Mesendoderm (in vitro differentiated cells): ENCODE measurements around the gene IFNK.

Experiments
- DNase-seq: peaks from one replicate; pipeline ENCODE4 v3.0.0; 2013
- H2AK5ac ChIP-seq: 2 replicates; pipeline ENCODE4 v1.6.1; 2013; ENCODE audit warnings: low read length, inconsistent platforms
- H2BK120ac ChIP-seq: 2 replicates; pipeline ENCODE4 v1.6.1; 2013; ENCODE audit warnings: low read depth, mild to moderate bottlenecking, low read length, moderate library complexity, mixed read lengths
- H2BK15ac ChIP-seq: replicated peaks from 2 replicates; pipeline ENCODE4 v1.6.1; 2013; ENCODE audit warnings: low read depth, mild to moderate bottlenecking, moderate library complexity
- H2BK5ac ChIP-seq: 2 replicates; pipeline ENCODE4 v1.6.1; 2013; ENCODE audit warnings: low read length, inconsistent platforms
- H3K18ac ChIP-seq: 2 replicates; pipeline ENCODE4 v1.6.1; 2013; ENCODE audit warnings: mild to moderate bottlenecking, low read length, mixed read lengths
- H3K23ac ChIP-seq: one replicate; pipeline ENCODE4 v1.6.1; 2013; ENCODE audit warnings: low read length
- H3K27ac ChIP-seq: 2 replicates; pipeline ENCODE4 v1.5.1; 2013; ENCODE audit warnings: low read depth, mild to moderate bottlenecking, inconsistent platforms, low read length, moderate library complexity
- H3K27me3 ChIP-seq: 2 replicates; pipeline ENCODE4 v1.6.1; 2013; ENCODE audit warnings: low read length, control low read depth, mild to moderate bottlenecking, inconsistent platforms; ENCODE audit not compliant: insufficient read depth, poor library complexity
- H3K36me3 ChIP-seq: 2 replicates; pipeline ENCODE4 v1.6.1; 2013; ENCODE audit warnings: low read length, inconsistent platforms; ENCODE audit not compliant: control insufficient read depth, insufficient read depth
- H3K4ac ChIP-seq: one replicate; pipeline ENCODE4 v1.6.1; 2013; ENCODE audit warnings: low read depth, mild to moderate bottlenecking, low read length, moderate library complexity
- H3K4me1 ChIP-seq: 2 replicates; pipeline ENCODE4 v1.6.1; 2013; ENCODE audit warnings: low read depth, low read length, inconsistent platforms; ENCODE audit not compliant: control insufficient read depth
- H3K4me2 ChIP-seq: 2 replicates; pipeline ENCODE4 v1.6.1; 2013; ENCODE audit warnings: low read length
- H3K4me3 ChIP-seq: 2 replicates; pipeline ENCODE4 v1.5.1; 2013; ENCODE audit warnings: mild to moderate bottlenecking, low read length
- H3K56ac ChIP-seq: one replicate; pipeline ENCODE4 v1.6.1; 2013; ENCODE audit warnings: low read length
- H3K79me1 ChIP-seq: 2 replicates; pipeline ENCODE4 v1.6.1; 2013; ENCODE audit warnings: low read length, inconsistent platforms
- H3K79me2 ChIP-seq: 2 replicates; pipeline ENCODE4 v1.6.1; 2013; ENCODE audit warnings: mild to moderate bottlenecking, low read length; ENCODE audit not compliant: control insufficient read depth, insufficient read depth
- H3K9ac ChIP-seq: 2 replicates; pipeline ENCODE4 v1.6.1; 2013; ENCODE audit warnings: low read length, inconsistent platforms
- H4K5ac ChIP-seq: one replicate; pipeline ENCODE4 v1.6.1; 2013; ENCODE audit warnings: low read length
- H4K8ac ChIP-seq: one replicate; pipeline ENCODE4 v1.6.1; 2013; ENCODE audit warnings: low read depth, mild to moderate bottlenecking, control low read depth, low read length, moderate library complexity
- WGBS: extraction: QIAGEN DNeasy Blood & Tissue Kit; methylation state at CpG from one replicate; pipeline ENCODE4 v1.1.7; 2013; ENCODE audit warnings: low lambda C conversion rate, missing lambda C conversion rate; ENCODE audit not compliant: insufficient coverage; ENCODE audit errors: extremely low coverage; 5-methylcytosine and 5-hydroxymethylcytosine counted together

Gene IFNK

GRCh38 chr9:27537756-27538155 is 13.7 kb downstream of the IFNK start:
- no peak overlapping the region for H3K4me3 ChIP-seq
- H2BK15ac ChIP-seq, result no peak overlapping the region
- no peak overlapping the region for H3K23ac ChIP-seq
- no peak overlapping the region for H3K27ac ChIP-seq
- H4K8ac ChIP-seq, result no peak overlapping the region
- H3K27me3 ChIP-seq, result no peaks in the 10 kb centered on the region
- WGBS, result no CpG with 5 or more reads among the region's 1 CpG
- no peaks in the 10 kb centered on the region for H3K36me3 ChIP-seq
- no peak overlapping the region for H3K9ac ChIP-seq
- H3K4me1 ChIP-seq, result no peaks in the 10 kb centered on the region
- no peak overlapping the region for H3K4me2 ChIP-seq
- no peak overlapping the region for H3K56ac ChIP-seq
- H3K18ac ChIP-seq, result no peak overlapping the region
- no peak overlapping the region for H2BK120ac ChIP-seq
- H3K79me2 ChIP-seq, result no peaks in the 10 kb centered on the region
- no peak overlapping the region for H3K4ac ChIP-seq
- H4K5ac ChIP-seq, result no peak overlapping the region
- H2BK5ac ChIP-seq, result no peak overlapping the region
- DNase-seq, result no peak
- no peak overlapping the region for H2AK5ac ChIP-seq
- H3K79me1 ChIP-seq, result no peaks in the 10 kb centered on the region

- H3K4me1 ChIP-seq, result no peaks in the 10 kb centered on the region
- H4K8ac ChIP-seq, result no peak overlapping the region
- H2BK5ac ChIP-seq, result no peak overlapping the region
- no peaks in the 10 kb centered on the region for H3K79me1 ChIP-seq
- H3K56ac ChIP-seq, result no peak overlapping the region
- no peak overlapping the region for H3K27ac ChIP-seq
- no peak overlapping the region for H3K4me3 ChIP-seq
- H2AK5ac ChIP-seq, result no peak overlapping the region
- no CpG with 5 or more reads among the region's 3 CpGs for WGBS
- no peak overlapping the region for H3K4ac ChIP-seq
- H4K5ac ChIP-seq, result no peak overlapping the region
- no peaks in the 10 kb centered on the region for H3K27me3 ChIP-seq
- no peak overlapping the region for H2BK120ac ChIP-seq
- H3K18ac ChIP-seq, result no peak overlapping the region
- no peak overlapping the region for H3K9ac ChIP-seq
- no peak for DNase-seq
- no peak overlapping the region for H3K4me2 ChIP-seq
- H3K36me3 ChIP-seq, result no peaks in the 10 kb centered on the region
- no peak overlapping the region for H2BK15ac ChIP-seq
- no peaks in the 10 kb centered on the region for H3K79me2 ChIP-seq
- no peak overlapping the region for H3K23ac ChIP-seq
Observed at GRCh38 chr9:27538647-27539046, 14.6 kb downstream of the IFNK start.

- no peaks in the 10 kb centered on the region for H3K4me1 ChIP-seq
- H3K27me3 ChIP-seq, result no peaks in the 10 kb centered on the region
- no peak overlapping the region for H3K56ac ChIP-seq
- no peak overlapping the region for H3K4me2 ChIP-seq
- no peak overlapping the region for H3K4ac ChIP-seq
- no peak overlapping the region for H3K9ac ChIP-seq
- no peak overlapping the region for H2BK120ac ChIP-seq
- no peak overlapping the region for H3K23ac ChIP-seq
- DNase-seq, result no peak
- no peaks in the 10 kb centered on the region for H3K36me3 ChIP-seq
- H3K4me3 ChIP-seq, result no peak overlapping the region
- H2AK5ac ChIP-seq, result no peak overlapping the region
- H3K79me2 ChIP-seq, result no peaks in the 10 kb centered on the region
- no peaks in the 10 kb centered on the region for H3K79me1 ChIP-seq
- no CpG with 5 or more reads among the region's 5 CpGs for WGBS
- no peak overlapping the region for H4K5ac ChIP-seq
- no peak overlapping the region for H4K8ac ChIP-seq
- H3K27ac ChIP-seq, result no peak overlapping the region
- H3K18ac ChIP-seq, result no peak overlapping the region
- H2BK15ac ChIP-seq, result no peak overlapping the region
- no peak overlapping the region for H2BK5ac ChIP-seq
Observed at GRCh38 chr9:27539479-27540441, 15.7 kb downstream of the IFNK start.

GRCh38 chr9:27540502-27540901 is 16.4 kb downstream of the IFNK start:
- H3K27ac ChIP-seq, result no peak overlapping the region
- WGBS, result no CpG with 5 or more reads among the region's 1 CpG

GRCh38 chr9:27541740-27542139 is 17.6 kb downstream of the IFNK start:
- Histone ChIP-seq H3K4me1 (no peaks in the 10 kb centered on the region), H3K23ac (no peak overlapping the region)
- no CpG with 5 or more reads among the region's 4 CpGs for WGBS

More at GRCh38 chr9:27540502-27540901, 16.4 kb downstream of the IFNK start:
- Histone ChIP-seq H2BK15ac (no peak overlapping the region), H4K8ac (no peak overlapping the region), H2BK120ac (no peak overlapping the region), H3K4me1 (no peaks in the 10 kb centered on the region), H2BK5ac (no peak overlapping the region), H3K27me3 (no peaks in the 10 kb centered on the region), H3K9ac (no peak overlapping the region), H2AK5ac (no peak overlapping the region), H3K4me2 (no peak overlapping the region), H3K79me1 (no peaks in the 10 kb centered on the region), H3K23ac (no peak overlapping the region), H3K36me3 (no peaks in the 10 kb centered on the region), H3K79me2 (no peaks in the 10 kb centered on the region), H3K56ac (no peak overlapping the region), H3K18ac (no peak overlapping the region), H4K5ac (no peak overlapping the region), H3K4me3 (no peak overlapping the region), H3K4ac (no peak overlapping the region)
- DNase-seq, result no peak

More at GRCh38 chr9:27541740-27542139, 17.6 kb downstream of the IFNK start:
- H3K79me2 ChIP-seq, result no peaks in the 10 kb centered on the region
- no peaks in the 10 kb centered on the region for H3K27me3 ChIP-seq
- H2AK5ac ChIP-seq, result no peak overlapping the region
- H3K36me3 ChIP-seq, result no peaks in the 10 kb centered on the region
- no peak overlapping the region for H3K27ac ChIP-seq
- H3K56ac ChIP-seq, result no peak overlapping the region
- H2BK120ac ChIP-seq, result no peak overlapping the region
- no peak overlapping the region for H4K5ac ChIP-seq
- H3K4ac ChIP-seq, result no peak overlapping the region
- no peak overlapping the region for H3K18ac ChIP-seq
- H3K9ac ChIP-seq, result no peak overlapping the region
- no peaks in the 10 kb centered on the region for H3K79me1 ChIP-seq
- H2BK5ac ChIP-seq, result no peak overlapping the region
- no peak overlapping the region for H3K4me3 ChIP-seq
- H4K8ac ChIP-seq, result no peak overlapping the region
- DNase-seq, result no peak
- no peak overlapping the region for H2BK15ac ChIP-seq
- no peak overlapping the region for H3K4me2 ChIP-seq
